GM21367 (cell line): ENCODE results near the gene TNRC6B.
A peak's percentile ranks its signal among the peaks of the same experiment; 100 is the strongest.

ENCODE experiments used
- ATAC-seq: cut with Tn5 transposase; IDR thresholded peaks from one replicate; pipeline ENCODE4 v1.9.1; 2021; ENCODE audit not compliant: unreplicated experiment

Gene TNRC6B

DNA sequence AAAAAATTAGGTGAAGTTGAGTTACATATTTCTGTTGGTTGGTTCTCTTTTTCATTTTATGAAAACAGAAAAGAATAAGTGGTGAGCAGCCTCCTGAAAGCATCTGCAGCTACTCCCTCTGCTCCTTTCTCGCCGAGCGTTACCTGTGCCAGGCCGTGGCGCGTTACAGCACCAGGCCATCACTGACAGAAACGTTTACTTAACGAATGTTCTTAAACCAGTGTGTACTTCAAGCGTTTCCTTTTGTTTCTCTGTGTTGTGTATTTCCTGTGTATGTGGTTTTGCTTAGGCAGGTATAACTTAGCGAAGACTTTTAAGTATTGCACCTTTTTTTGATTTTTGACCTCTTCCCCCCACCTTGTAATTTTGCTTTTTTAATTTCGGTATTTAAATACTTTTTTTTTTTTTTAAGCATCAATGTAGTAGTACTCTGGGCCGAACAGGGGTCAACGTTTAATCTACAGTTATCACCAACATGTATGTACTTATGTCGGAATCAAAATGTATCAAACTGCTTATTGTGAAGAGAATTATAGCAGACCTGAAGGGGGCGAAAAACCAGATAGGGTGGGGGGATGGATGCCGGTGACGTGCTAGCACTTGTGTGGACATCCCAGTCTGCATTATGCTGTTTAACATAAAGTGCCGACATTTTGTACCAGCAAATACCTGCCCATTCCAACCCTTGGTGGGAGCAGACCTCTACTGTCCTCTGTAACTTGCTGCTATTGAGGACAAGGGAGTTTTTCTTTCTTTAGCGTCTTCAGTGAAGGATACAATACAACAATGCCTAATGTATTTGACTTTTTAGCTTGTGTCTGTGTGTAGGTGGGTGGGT, 147.0 kb downstream of the TNRC6B start:
- no peak for ATAC-seq

DNA sequence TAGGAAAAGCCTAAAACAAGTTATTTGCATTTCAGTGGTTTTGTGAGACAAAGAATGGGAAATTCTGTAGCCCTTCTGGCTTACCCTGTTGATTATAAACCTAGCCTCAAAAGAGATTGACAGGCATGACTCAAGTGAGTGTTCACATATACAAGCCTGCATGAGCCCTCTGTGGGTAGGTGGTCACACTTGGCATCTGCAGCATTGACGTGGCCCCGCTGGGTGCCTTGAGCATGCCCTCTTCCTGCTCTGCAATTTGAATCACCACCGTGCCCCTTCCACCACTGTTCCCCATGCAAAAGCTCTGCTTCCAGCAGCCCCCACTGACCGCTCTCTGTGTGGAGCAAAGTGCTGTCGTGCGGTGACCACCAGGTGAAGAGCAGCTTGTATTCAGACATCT, 147.6 kb downstream of the TNRC6B start:
- ATAC-seq = no peak

DNA sequence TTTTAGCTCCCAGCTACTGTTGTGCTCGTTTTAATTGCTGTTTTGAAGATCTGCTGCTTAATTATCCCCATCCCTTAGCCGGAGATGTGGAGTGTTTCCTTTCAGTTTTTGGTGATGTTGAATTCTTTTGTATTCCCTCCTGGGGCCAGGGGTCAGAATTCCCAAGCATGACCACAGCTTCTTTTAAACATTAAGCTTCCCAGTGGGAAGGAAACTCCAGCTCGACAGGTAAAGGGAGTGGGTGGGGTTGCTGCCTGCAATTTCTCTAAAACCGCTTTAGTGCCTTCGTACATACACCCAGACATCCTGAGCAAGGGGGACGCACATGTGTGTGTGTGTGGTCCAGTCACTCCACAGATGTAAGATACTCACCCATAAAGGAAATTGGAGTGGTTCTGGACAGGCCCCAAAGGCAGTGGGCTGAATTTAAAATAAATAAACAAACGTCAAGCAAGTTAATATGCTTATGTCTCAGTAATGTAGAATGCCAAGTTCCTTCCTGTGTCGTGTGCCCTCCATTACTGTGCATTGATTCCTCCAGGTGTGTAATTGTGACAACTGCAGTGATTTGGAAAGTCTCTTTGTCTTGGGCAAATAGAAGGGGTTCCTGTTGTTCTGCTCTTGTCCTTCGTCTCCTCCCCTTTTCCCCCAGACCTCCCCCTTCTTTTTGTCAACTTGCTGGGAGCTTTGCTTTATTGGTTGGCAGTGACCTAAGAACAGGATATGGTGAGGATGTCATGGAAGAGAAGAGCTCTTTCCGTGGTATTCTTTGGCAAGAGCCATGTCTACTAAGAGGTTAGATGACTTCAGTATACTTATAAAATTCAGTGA, 149.4 kb downstream of the TNRC6B start:
- no peak for ATAC-seq

- no peak for ATAC-seq
These were observed 151.1 kb downstream of the TNRC6B start for GRCh38 chr22:40328546-40329456.

DNA sequence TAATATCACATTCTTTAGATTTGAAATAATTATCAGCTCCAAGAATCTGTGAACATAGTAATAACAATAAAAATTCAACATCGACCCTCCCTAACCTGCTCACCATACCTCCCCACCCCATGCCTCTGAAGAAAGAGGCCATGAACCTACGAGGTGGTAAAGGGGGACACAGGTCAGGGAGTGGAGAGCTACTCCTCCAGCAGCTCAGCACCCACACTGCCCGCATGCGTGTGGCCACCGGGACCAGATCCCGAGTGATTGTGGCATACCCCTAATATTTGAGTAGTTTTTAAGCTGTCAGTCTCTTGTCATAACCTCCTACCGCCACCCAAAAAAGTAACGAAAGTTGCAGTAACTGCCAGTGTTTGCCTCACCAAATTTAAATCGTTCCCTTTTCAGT, 151.7 kb downstream of the TNRC6B start:
- no peak for ATAC-seq

- no peak for ATAC-seq
These were observed 152.4 kb downstream of the TNRC6B start for GRCh38 chr22:40330086-40330485.

DNA sequence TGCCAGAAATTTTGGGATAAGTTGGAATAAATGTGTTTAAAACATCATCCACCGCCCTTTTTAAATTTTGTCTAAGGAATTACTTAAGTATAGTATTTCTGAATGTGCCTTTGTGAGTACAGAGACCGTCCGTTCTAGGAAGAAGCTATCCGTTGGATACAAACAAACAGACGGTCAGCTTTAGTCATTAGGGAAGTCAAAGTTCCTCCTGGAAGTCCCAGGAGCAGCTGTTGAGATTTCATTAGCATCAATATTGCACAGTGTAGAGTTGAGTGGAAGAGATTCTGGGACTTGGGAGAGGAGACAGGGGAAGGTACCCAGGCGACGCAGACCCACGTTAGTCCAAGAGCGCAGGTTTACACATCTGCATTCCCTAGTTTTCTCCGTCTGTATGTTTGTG, 152.9 kb downstream of the TNRC6B start:
- no peak for ATAC-seq

DNA sequence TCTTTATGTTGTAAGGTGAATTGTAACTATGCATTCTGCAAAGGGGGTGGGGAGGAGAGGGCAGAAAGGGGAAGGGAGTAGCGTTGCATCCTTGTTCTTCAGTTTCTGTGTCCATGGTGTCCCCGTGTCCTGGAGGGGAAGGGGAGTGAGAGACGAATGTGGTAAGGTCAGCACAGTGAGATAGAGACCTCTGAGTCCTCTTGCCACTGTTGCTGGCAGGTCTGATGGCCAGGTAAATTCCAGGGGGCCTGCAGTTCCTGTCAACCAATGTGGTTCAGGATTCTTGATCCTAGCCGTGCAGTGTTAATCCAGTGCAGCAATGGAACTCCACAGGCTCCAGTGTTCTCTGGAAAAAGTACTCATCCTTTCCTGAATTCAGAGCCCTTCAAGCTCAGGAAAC, 154.0 kb downstream of the TNRC6B start:
- no peak for ATAC-seq

GRCh38 chr22:40332319-40332781, 154.6 kb downstream of the TNRC6B start:
- ATAC-seq = no peak

DNA sequence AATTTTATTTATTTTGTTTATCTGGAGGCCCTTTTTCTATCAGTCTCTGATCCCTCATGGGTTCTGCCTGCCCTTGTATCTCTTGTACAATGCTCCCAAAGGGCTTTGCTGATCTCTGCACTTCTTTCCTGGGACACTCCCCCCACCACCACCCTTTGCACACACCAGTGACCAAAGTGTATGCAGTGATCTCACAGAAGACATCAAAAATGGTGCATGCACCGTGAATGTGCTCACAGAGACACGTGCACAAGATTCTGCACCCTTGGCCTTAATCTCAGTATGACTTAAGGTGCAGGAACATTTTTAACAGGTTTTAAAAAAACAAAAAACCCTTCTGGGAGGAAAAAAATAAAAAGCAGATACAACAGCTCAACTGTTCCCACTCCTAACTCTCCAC, 156.3 kb downstream of the TNRC6B start:
- ATAC-seq = no peak

DNA sequence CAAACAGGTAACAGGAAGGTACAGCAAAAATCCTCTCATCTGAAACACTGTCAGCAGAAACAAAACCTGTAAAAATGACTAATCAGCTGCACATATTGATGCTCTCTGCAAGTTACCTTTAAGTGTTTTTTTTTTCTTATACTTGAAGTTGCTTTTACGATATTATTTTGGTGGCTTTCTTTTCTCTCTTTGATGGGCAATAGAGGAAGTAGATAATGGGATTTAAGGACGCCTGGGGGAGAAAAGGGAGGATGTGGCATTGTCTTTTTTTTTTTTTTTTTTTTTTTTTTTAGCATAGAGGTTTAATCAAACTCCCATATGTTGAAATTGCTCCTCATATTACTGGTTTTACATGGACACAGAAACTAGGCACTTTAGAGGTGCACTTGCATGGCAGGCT, 157.2 kb downstream of the TNRC6B start:
- ATAC-seq = no peak

- ATAC-seq = no peak
These were observed 157.6 kb downstream of the TNRC6B start for GRCh38 chr22:40335358-40335757.

DNA sequence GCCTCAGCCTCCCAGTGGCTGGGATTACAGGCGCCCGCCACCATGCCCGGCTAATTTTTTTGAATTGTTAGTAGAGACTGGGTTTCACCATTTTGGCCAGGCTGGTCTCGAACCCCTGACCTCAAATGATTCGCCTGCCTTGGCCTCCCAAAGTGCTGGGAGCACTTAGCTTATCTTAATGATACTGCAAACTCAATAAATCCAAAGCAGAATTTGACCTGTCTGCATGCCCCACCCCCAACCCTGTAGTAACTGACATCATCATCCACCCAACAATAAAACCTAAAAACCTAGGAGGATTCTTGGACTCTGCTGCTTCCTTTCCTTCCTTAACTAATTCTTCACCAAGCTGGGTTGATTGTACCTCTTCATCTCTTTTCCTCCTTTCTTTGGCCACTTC, 162.3 kb downstream of the TNRC6B start:
- no peak for ATAC-seq

DNA sequence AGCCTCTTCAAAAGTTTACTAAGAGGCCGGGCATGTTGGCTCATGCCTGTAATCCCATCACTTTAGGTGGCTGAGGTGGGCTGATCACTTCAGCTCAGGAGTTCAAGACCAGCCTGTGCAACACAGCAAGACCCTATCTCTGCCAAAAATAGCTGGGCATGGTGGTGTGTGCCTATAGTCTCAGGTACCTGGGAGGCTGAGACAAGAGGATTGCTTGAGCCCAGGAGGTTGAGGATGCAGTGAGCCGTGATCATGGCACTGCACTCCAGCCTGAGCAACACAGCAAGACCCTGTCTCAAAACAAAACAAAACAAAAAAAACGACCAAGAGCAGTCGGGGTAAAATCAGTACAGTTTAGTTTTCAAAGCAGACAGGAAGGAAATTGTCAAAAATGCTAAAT, 163.9 kb downstream of the TNRC6B start:
- ATAC-seq = no peak

GRCh38 chr22:40342521-40342920, 164.8 kb downstream of the TNRC6B start:
- ATAC-seq = no peak

DNA sequence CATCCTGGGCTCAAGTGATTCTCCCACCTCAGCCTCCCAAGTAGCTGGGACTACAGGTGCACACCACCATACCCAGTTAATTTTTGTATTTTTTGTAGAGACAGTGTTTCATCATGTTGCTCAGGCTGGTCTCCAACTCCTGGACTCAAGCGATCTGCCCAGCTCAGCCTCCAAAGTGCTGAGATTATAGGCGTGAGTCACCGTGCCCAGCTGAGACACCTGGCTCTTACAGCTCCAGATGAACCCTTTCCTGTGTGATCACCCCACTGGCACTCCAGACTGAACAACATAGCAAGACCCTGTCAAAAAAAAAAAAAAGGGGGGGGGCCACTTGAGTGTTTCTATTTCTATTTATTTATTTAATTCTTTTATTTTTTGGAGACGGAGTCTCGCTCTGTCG, 167.5 kb downstream of the TNRC6B start:
- no peak for ATAC-seq

- no peak for ATAC-seq
These were observed 168.1 kb downstream of the TNRC6B start for GRCh38 chr22:40345815-40346184.

DNA sequence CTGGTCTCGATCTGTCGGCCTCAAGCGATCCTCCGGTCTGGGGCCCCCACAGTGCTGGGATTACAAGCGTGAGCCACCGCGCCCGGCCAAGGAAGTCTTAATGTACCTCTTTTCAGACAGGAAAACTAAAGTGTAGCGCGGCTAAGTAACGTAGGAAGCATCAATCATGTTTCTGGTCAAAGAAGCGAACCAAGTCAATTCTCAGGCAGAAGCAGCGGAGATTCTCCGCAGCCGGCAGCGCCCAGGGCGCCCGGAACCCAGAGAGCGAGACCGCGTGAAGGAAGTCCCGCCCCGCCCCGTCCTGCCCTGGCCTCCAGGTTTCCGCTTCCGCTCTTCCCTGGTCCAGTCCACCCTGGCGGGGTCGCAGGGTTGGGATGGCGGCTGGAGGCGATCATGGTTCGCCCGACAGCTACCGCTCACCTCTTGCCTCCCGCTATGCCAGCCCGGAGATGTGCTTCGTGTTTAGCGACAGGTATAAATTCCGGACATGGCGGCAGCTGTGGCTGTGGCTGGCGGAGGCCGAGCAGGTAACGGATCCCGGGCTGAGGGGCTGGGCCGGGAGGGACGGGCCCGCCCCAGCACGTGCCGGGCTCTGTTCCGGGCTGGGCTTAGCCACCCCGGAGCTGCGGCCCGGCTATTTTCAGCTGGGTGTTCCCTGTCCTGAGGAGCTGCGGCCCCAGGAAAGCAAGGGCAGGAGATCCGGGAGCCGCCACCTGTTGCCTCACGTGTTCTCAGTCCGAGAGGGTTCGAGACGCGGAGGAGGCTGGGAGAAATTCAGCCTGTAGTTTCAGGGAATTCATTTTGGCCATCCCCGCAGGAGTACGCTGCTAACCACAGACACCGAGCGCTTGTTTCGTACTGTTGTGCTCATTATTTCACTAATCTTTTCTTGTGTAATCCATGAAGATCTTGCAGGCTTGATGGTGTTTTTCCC, 168.7 kb downstream of the TNRC6B start, which contains the start of gene ADSL:
ADSL (plus strand) TSS at position 316 of the 934 bp plus-strand sequence; CDS start at position 375, 59 bp downstream.
- ATAC-seq = peak; percentile 64

DNA sequence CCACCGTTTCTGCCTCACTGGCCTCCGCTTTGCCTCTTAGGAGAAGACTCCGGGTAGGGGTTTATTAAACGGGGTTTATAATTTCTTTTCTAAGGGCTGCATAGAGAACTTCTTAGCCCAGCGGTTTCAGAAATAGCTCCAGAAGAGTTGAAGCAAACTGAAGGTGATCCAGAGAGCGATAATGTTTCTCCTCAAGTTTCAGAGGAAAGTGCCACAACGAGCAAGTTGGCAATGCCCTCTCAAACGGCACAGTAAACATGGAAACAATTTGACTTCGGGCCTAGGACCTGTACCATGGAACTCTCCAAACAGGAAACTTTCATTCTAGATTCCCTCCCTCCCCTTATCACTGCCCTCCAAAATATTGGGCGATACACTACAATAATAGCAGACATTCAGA, 169.6 kb downstream of the TNRC6B start:
- no peak for ATAC-seq
